GM18858 (cell line): ENCODE results near the gene CYB5RL.

Source experiments
- ATAC-seq: cut with Tn5 transposase; IDR thresholded peaks from one replicate; pipeline ENCODE4 v1.9.1; 2021; ENCODE audit not compliant: unreplicated experiment

Gene CYB5RL

GRCh38 chr1:54161495-54162168 is 38.2 kb downstream of the CYB5RL start:
- no peak for ATAC-seq

DNA sequence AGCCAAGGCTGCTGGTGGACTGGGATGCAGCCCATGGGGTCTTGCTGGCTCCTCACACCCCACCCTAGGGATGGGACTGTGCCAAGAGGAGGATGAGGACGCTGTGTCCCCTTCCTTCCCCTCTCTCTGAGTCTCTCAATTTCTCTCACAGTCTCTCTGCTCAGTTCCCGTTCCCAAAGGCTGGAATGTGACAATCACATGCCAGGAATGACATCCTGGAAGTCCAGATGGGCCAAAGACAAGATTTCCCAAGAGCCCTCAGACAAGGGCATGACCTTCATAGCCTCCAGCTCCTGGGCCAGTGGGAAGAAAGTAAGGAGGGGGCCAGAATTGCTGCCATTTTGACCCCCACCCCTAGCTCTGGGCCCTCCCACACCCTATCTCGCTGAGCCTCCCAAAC is 39.5 kb downstream of the CYB5RL start:
- no peak for ATAC-seq

DNA sequence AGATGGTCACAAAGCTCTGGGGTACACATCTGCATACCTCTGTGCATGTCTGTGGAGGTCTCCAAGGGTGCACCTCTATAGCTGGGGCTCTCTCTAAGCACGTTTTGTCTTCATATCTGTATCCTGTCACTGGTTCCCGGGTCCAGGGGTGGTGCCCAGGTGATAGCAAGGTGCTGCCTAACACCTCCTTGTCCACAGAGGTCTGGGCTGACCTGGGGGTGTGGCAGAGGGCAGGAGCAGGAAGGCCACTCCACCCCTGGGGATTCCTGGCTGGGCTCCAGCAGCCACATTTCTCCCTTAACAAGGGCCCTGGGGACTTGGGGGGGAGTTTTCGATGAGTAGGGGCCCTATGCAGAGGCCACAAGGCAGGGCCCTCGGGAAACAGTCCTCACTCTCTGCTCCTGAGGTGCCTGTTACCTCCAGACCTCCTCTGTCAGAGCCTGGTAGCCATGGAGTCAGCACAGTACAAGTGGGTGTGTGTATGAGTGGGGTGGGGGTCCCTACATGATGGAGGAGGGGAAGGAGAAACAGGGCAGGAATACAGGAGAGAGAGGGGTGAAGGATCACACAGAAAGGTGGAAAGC is 40.0 kb downstream of the CYB5RL start:
- ATAC-seq: no peak

DNA sequence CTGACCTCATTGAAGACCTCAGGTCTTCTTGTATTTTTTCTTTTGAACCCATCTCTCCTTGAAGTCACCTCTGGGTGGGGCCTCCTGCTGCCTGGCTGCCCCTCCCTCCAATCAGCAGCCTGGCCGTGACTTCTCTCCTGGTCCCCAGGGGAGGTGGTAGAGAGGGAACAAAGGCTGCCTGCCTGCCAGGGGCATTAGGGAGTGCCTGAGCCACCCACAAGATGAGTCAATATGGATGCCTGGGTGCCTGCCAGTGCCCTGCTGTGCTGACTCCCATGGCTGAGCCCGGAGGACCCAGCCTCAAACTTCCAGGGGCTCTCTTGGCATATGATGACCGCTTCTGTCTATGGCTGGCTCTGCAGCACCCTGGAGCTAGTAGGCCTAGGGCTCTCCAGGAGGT is 41.8 kb downstream of the CYB5RL start:
- no peak for ATAC-seq

GRCh38 chr1:54157401-54157800 is 42.4 kb downstream of the CYB5RL start:
- ATAC-seq: no peak

DNA sequence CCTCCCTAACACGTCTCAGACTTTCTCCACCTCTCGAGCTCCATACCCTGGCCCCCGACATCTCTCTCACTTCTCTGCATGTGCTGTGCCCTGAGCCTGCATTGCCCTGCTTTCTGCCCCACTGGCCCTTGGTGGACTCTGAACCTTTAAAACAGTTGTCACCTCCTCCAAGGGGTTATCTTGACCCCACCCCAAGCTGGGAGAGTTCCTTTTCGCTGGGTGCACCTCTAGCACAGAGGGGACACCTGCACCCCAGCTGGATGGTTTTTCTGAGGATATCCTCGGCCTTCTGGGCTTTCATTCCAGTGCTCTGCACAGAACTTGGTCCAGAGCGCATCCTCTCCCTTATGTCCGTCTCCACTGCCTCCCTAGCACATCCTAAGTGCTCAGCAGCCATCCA is 42.8 kb downstream of the CYB5RL start:
- ATAC-seq: no peak

GRCh38 chr1:54156201-54156600 is 43.6 kb downstream of the CYB5RL start:
- ATAC-seq: no peak

- no peak for ATAC-seq
These were observed 46.0 kb downstream of the CYB5RL start for GRCh38 chr1:54153535-54154439.

GRCh38 chr1:54152696-54153095 is 47.1 kb downstream of the CYB5RL start, which contains the start of gene CDCP2:
Gene CDCP2 (minus strand): TSS chr1:54153000. CDS start chr1:54152922, 78 bp downstream.
- no peak for ATAC-seq

DNA sequence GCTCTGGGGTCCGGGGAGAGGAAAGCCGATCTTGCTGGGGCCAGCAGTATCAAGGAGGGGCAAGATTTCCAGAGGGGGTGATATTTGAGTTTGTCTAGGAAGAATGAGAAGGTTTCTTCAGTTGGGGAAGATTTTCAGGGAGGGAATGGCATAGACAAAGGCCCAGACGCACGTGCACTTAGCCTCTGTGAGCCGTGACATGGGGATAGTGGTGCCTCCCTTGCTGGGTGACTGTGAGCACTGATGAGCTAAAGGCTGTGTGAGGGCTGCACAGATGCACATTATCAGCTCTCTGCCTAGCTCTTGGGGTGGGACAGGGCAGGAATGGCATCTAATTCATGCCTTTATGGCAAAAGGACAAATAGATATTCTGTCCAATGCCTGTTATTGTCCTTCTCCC is 48.8 kb downstream of the CYB5RL start:
- no peak for ATAC-seq
